ENCODE measurements around the gene RASSF4.

Gene RASSF4

DNA sequence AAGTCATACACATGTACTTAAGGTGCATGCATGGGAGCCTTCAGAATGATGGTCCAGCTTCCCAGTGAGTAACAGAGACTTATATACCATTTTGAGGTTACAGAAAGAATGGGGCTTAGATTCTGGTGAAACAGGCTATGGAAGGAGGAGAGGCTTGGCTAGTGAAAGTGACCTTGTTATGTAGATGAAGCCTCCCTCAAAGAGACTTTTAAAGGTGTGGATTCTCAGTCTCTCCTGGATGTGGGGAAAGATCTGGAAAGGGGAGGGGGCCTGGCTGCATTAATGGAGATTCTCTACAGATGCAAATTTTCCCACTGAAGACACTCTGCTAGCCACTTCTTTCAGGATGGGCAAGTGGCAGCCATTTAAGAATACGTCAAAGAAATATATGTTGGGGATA, 5.5 kb downstream of the RASSF4 start:
- H3K4me1 ChIP-seq (ENCODE audit: insufficient read depth, low read length): peaks cover 32% of the 10 kb centered on the region
- H2AFZ ChIP-seq (ENCODE audit: low read depth, low read length): no peak overlapping the region
- no peak overlapping the region for H3K9ac ChIP-seq (ENCODE audit: low read depth, low read length)
- no peaks in the 10 kb centered on the region for H3K27me3 ChIP-seq (ENCODE audit: insufficient read depth, low read length, poor library complexity)
- no peaks in the 10 kb centered on the region for H3K9me3 ChIP-seq (ENCODE audit: insufficient read depth, low read length, severe bottlenecking)
- no peaks in the 10 kb centered on the region for H3K36me3 ChIP-seq (ENCODE audit: insufficient read depth, low read length)
- H3K79me2 ChIP-seq (ENCODE audit: insufficient read depth, low read length): no peaks in the 10 kb centered on the region
- DNase-seq (no peak), ATAC-seq (ENCODE audit: insufficient read depth, low read depth) (no peak)
- H3K4me3 ChIP-seq (ENCODE audit: low read depth in 1 of 2, low read length in 2 of 2): no peak overlapping the region
- no peak for TF ChIP-seq CTCF (IDR thresholded peaks at IDR 0.05; ENCODE audit: borderline replicate concordance, extremely low read depth, low read length, poor library complexity, severe bottlenecking)
- no peak for TF ChIP-seq EZH2 (IDR thresholded peaks at IDR 0.05; ENCODE audit: borderline replicate concordance, low read depth, low read length, severe bottlenecking)
- no peak overlapping the region for H3K27ac ChIP-seq (ENCODE audit: low read length)
- no peak overlapping the region for H3K4me2 ChIP-seq (ENCODE audit: insufficient read depth, low read length)
- no peaks in the 10 kb centered on the region for H4K20me1 ChIP-seq (ENCODE audit: insufficient read depth, low read length)

GRCh38 chr10:44965651-44966097, 6.1 kb downstream of the RASSF4 start:
- no peak overlapping the region for H3K27ac ChIP-seq (ENCODE audit: low read length)
- no peaks in the 10 kb centered on the region for H3K79me2 ChIP-seq (ENCODE audit: insufficient read depth, low read length)
- H3K4me3 ChIP-seq (ENCODE audit: low read depth in 1 of 2, low read length in 2 of 2): no peak overlapping the region
- no peaks in the 10 kb centered on the region for H3K9me3 ChIP-seq (ENCODE audit: insufficient read depth, low read length, severe bottlenecking)
- H3K4me2 ChIP-seq (ENCODE audit: insufficient read depth, low read length): no peak overlapping the region
- ATAC-seq (ENCODE audit: insufficient read depth, low read depth) (no peak), DNase-seq (no peak)
- no peak for TF ChIP-seq EZH2 (IDR thresholded peaks at IDR 0.05; ENCODE audit: borderline replicate concordance, low read depth, low read length, severe bottlenecking)
- no peak for TF ChIP-seq CTCF (IDR thresholded peaks at IDR 0.05; ENCODE audit: borderline replicate concordance, extremely low read depth, low read length, poor library complexity, severe bottlenecking)
- no peak overlapping the region for H3K9ac ChIP-seq (ENCODE audit: low read depth, low read length)
- no peaks in the 10 kb centered on the region for H3K36me3 ChIP-seq (ENCODE audit: insufficient read depth, low read length)
- no peaks in the 10 kb centered on the region for H3K27me3 ChIP-seq (ENCODE audit: insufficient read depth, low read length, poor library complexity)
- H3K4me1 ChIP-seq (ENCODE audit: insufficient read depth, low read length): peaks cover 30% of the 10 kb centered on the region
- H2AFZ ChIP-seq (ENCODE audit: low read depth, low read length): no peak overlapping the region
- H4K20me1 ChIP-seq (ENCODE audit: insufficient read depth, low read length): no peaks in the 10 kb centered on the region

- DNase-seq: no peak
- no peak for TF ChIP-seq CTCF (IDR thresholded peaks at IDR 0.05; ENCODE audit: borderline replicate concordance, extremely low read depth, low read length, poor library complexity, severe bottlenecking)
- TF ChIP-seq EZH2 (IDR thresholded peaks at IDR 0.05; ENCODE audit: borderline replicate concordance, low read depth, low read length, severe bottlenecking): no peak
- no peaks in the 10 kb centered on the region for H3K79me2 ChIP-seq (ENCODE audit: insufficient read depth, low read length)
- H3K4me2 ChIP-seq (ENCODE audit: insufficient read depth, low read length): no peak overlapping the region
- H3K4me3 ChIP-seq (ENCODE audit: low read depth in 1 of 2, low read length in 2 of 2): no peak overlapping the region
- no peaks in the 10 kb centered on the region for H4K20me1 ChIP-seq (ENCODE audit: insufficient read depth, low read length)
- ATAC-seq (ENCODE audit: insufficient read depth, low read depth): no peak
- no peaks in the 10 kb centered on the region for H3K9me3 ChIP-seq (ENCODE audit: insufficient read depth, low read length, severe bottlenecking)
- H2AFZ ChIP-seq (ENCODE audit: low read depth, low read length): no peak overlapping the region
- H3K9ac ChIP-seq (ENCODE audit: low read depth, low read length): no peak overlapping the region
- H3K4me1 ChIP-seq (ENCODE audit: insufficient read depth, low read length): peaks cover 30% of the 10 kb centered on the region
- no peaks in the 10 kb centered on the region for H3K36me3 ChIP-seq (ENCODE audit: insufficient read depth, low read length)
- H3K27me3 ChIP-seq (ENCODE audit: insufficient read depth, low read length, poor library complexity): no peaks in the 10 kb centered on the region
- H3K27ac ChIP-seq (ENCODE audit: low read length): no peak overlapping the region
These were observed 6.7 kb downstream of the RASSF4 start for GRCh38 chr10:44966129-44966815.

Data from DND-41 (cell line).